ENCODE results near the gene LARP6.
"Not testable (repeated sequence)": the region's sequence is repeated elsewhere in the genome, so short reads cannot be mapped to it uniquely, and the experiment has no call there.

Gene LARP6

GRCh38 chr15:70879401-70879800 is 25.4 kb upstream of the LARP6 start:
- H3K4me3 ChIP-seq (replicated peaks; ENCODE audit: low read depth, low read length): no peak overlapping the region
- peak; percentile 46 for DNase-seq (ENCODE audit: low read depth)
- TF ChIP-seq CTCF (IDR thresholded peaks at IDR 0.05; ENCODE audit: low read length, missing control alignments): no peak

- DNase-seq (ENCODE audit: low read depth): no peak
- no peak for TF ChIP-seq CTCF (IDR thresholded peaks at IDR 0.05; ENCODE audit: low read length, missing control alignments)
- H3K4me3 ChIP-seq (replicated peaks; ENCODE audit: low read depth, low read length): no peak overlapping the region
Observed at GRCh38 chr15:70876683-70877082, 22.7 kb upstream of the LARP6 start.

GRCh38 chr15:70876011-70876410 is 22.1 kb upstream of the LARP6 start:
- H3K4me3 ChIP-seq (replicated peaks; ENCODE audit: low read depth, low read length): no peak overlapping the region
- TF ChIP-seq CTCF (IDR thresholded peaks at IDR 0.05; ENCODE audit: low read length, missing control alignments): no peak

GRCh38 chr15:70875001-70875782 is 21.2 kb upstream of the LARP6 start:
- TF ChIP-seq CTCF (IDR thresholded peaks at IDR 0.05; ENCODE audit: low read length, missing control alignments): peak; percentile 76
- DNase-seq (ENCODE audit: low read depth): peak; percentile 73
- no peak overlapping the region for H3K4me3 ChIP-seq (replicated peaks; ENCODE audit: low read depth, low read length)

More at GRCh38 chr15:70876011-70876410, 22.1 kb upstream of the LARP6 start:
- no peak for DNase-seq (ENCODE audit: low read depth)

GRCh38 chr15:70873232-70874054 is 19.5 kb upstream of the LARP6 start:
- no peak for TF ChIP-seq CTCF (IDR thresholded peaks at IDR 0.05; ENCODE audit: low read length, missing control alignments)
- no peak for DNase-seq (ENCODE audit: low read depth)
- no peak overlapping the region for H3K4me3 ChIP-seq (replicated peaks; ENCODE audit: low read depth, low read length)

GRCh38 chr15:70871490-70871889 is 17.5 kb upstream of the LARP6 start:
- not testable (repeated sequence) for DNase-seq (ENCODE audit: low read depth); H3K4me3 ChIP-seq (replicated peaks; ENCODE audit: low read depth, low read length)

GRCh38 chr15:70870051-70870450 is 16.1 kb upstream of the LARP6 start:
- TF ChIP-seq CTCF (IDR thresholded peaks at IDR 0.05; ENCODE audit: low read length, missing control alignments): no peak
- peak; percentile 70 for DNase-seq (ENCODE audit: low read depth)
- no peak overlapping the region for H3K4me3 ChIP-seq (replicated peaks; ENCODE audit: low read depth, low read length)

Data from fibroblast of pulmonary artery (primary cell).